Measurements from ENCODE around the gene ANKAR. TPM values are rescaled to one million over a fixed set of nuclear protein-coding genes. Genes with fewer than 3 reads are reported as not detected.

ANKAR gene
- total RNA-seq, 1 experiment from 2014 or later: 2.0 TPM

DNA sequence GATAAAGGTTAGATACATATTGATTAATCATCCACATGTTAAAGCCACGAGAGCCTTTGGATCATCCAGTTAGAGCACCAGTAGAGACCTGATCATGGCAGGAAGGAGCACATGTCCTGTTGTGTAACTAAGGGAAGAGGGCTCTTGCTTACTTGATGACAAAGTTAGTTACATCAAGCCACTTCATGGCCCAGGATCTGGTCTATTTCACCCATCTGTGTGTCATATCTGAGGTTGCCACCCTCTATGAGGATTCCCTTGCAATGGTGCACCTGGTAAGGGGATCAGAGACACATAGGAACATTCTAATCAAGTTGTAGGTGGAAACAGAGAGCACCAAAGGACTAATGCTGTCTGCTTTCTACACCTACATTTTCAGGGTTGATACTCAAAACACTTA is 6.7 kb downstream of the ANKAR start:
- Mint-ChIP-seq H3K36me3 (ENCODE audit: insufficient read depth in 1 of 3, low read depth in 3 of 3) (peaks cover 3 to 17% (median 10%) of the 10 kb centered on the region in 3 experiments), H3K9me3 (peaks cover 7 to 9% of the 10 kb centered on the region in 2 experiments; a peak in 3 of 5 replicates), H3K4me1 (peaks cover 0 to 7% of the 10 kb centered on the region in 2 experiments; a peak in 3 of 4 replicates), H3K27ac (no peak overlapping the region), H3K27me3 (ENCODE audit: low read depth) (no peaks in the 10 kb centered on the region; the same call in 1 of the 2 replicates), H3K4me3 (no peak overlapping the region)
- no peak overlapping the region for H4K8ac ChIP-seq (replicated peaks; ENCODE audit: insufficient read length, low read depth, low read length)
- H2BK15ac ChIP-seq (ENCODE audit: low read depth, low read length): no peak overlapping the region
- H3K14ac ChIP-seq (ENCODE audit: insufficient read depth, low read length): no peak overlapping the region
- no peaks in the 10 kb centered on the region for H3K9me3 ChIP-seq (ENCODE audit: control insufficient read depth, low read depth, low read length)
- no peak overlapping the region for H2AFZ ChIP-seq (ENCODE audit: low read length)
- no peak overlapping the region for H2BK12ac ChIP-seq (ENCODE audit: insufficient read length, low read depth, low read length)
- H3K4me2 ChIP-seq (ENCODE audit: insufficient read depth, insufficient read length, low read length): no peak overlapping the region
- no peak overlapping the region for H3T11ph ChIP-seq (ENCODE audit: low read length)
- no peak for DNase-seq
- H3K56ac ChIP-seq (ENCODE audit: insufficient read length, low read depth, low read length): no peak overlapping the region
- H2BK120ac ChIP-seq (ENCODE audit: low read depth, low read length, poor library complexity, severe bottlenecking): no peak overlapping the region
- TF ChIP-seq CTCF (conservative IDR thresholded peaks at IDR 0.05): no peak
- no peaks in the 10 kb centered on the region for H4K20me1 ChIP-seq (ENCODE audit: control insufficient read depth, insufficient read depth, insufficient read length)
- H4K5ac ChIP-seq (ENCODE audit: insufficient read length, low read depth, low read length): no peak overlapping the region
- H4K91ac ChIP-seq (ENCODE audit: insufficient read length, low read depth, low read length): no peak overlapping the region
- H3K79me2 ChIP-seq (ENCODE audit: insufficient read depth, low read length): no peaks in the 10 kb centered on the region
- H2AK5ac ChIP-seq (ENCODE audit: insufficient read length, low read length): no peak overlapping the region
- H3K4ac ChIP-seq (ENCODE audit: low read depth, low read length): no peak overlapping the region
- no peaks in the 10 kb centered on the region; the same call in 1 of the 2 replicates for H3K4me1 ChIP-seq (ENCODE audit: insufficient read depth, low read length)
- no peak overlapping the region for H3K23ac ChIP-seq (ENCODE audit: insufficient read length, low read depth, low read length)
- H3K9ac ChIP-seq (ENCODE audit: extremely low read depth, insufficient read length, low read length): no peak overlapping the region
- no CpG with 5 or more reads among the region's 1 CpG for WGBS (ENCODE audit: extremely low coverage, insufficient read length, low lambda C conversion rate)
- H3K18ac ChIP-seq (ENCODE audit: insufficient read length, low read depth, low read length): no peak overlapping the region
- no peaks in the 10 kb centered on the region for H3K23me2 ChIP-seq (ENCODE audit: insufficient read length, low read depth, low read length, poor library complexity, severe bottlenecking)
- H3K27ac ChIP-seq (ENCODE audit: insufficient read length, low read depth, low read length): no peak overlapping the region
- no peaks in the 10 kb centered on the region for H3K27me3 ChIP-seq (ENCODE audit: insufficient read depth, low read length)
- no peak overlapping the region for H2BK20ac ChIP-seq (ENCODE audit: low read depth, low read length, poor library complexity, severe bottlenecking)
- H2BK5ac ChIP-seq (ENCODE audit: insufficient read length, low read length): no peak overlapping the region
- H3K79me1 ChIP-seq (ENCODE audit: insufficient read depth, low read depth, low read length, poor library complexity, severe bottlenecking): no peaks in the 10 kb centered on the region
